Uterus (tissue), 4 donors: Measurements from ENCODE around the gene DTNBP1. TPM values are rescaled to one million over a fixed set of nuclear protein-coding genes. Genes with fewer than 3 reads are reported as not detected.

Experiments used
- DNase-seq, 2 donors: peaks; one replicate each; pipeline ENCODE4 v3.0.0-alpha.2; 2019 to 2020
- H3K27ac ChIP-seq, 2 donors: fragments of 200-600 bp; sonication (generic); 1 replicate in 1 of 2; 2 replicates in 1 of 2; pipeline ENCODE4 v1.5.1; 2016 to 2018
- H3K27me3 ChIP-seq, 2 donors: fragments of 200-600 bp; sonication (generic); one replicate each; pipeline ENCODE4 v1.5.1; 2018 to 2019; ENCODE audit warnings: control low read depth in 1 of 2
- H3K36me3 ChIP-seq, 2 donors: fragments of 200-600 bp; sonication (generic); one replicate each; pipeline ENCODE4 v1.5.1; 2019; ENCODE audit warnings: control low read depth in 1 of 2
- H3K4me1 ChIP-seq, 2 donors: fragments of 200-600 bp; sonication (generic); one replicate each; pipeline ENCODE4 v1.5.1; 2018 to 2019; ENCODE audit warnings: control low read depth in 1 of 2
- H3K4me3 ChIP-seq, 2 donors: fragments of 200-600 bp; sonication (generic); 1 replicate in 1 of 2; 2 replicates in 1 of 2; pipeline ENCODE4 v1.5.1; 2018 to 2019; ENCODE audit warnings: mild to moderate bottlenecking in 1 of 2
- H3K9me3 ChIP-seq, 2 donors: fragments of 200-600 bp; sonication (generic); one replicate each; pipeline ENCODE4 v1.5.1; 2019; ENCODE audit warnings: control low read depth in 1 of 2
- CTCF ChIP-seq, 4 experiments: fragments of 200-600 bp in 2 of 4; fragments of 450-650 bp in 2 of 4; sonication (generic) in 2 of 4; IDR thresholded peaks; one replicate each; pipeline ENCODE4 v1.5.1; 2016 to 2019; ENCODE audit warnings: antibody characterized with exemption in 4 of 4, mild to moderate bottlenecking in 2 of 4, moderate library complexity in 1 of 4
- POLR2A ChIP-seq, 2 donors: fragments of 450-650 bp; IDR thresholded peaks; one replicate each; pipeline ENCODE4 v1.6.1; 2016; ENCODE audit warnings: antibody characterized with exemption in 2 of 2, mild to moderate bottlenecking in 1 of 2, moderate library complexity in 1 of 2
- intact Hi-C: fragments of 100-400 bp; cut with DNase I; formaldehyde crosslinking; loops from one replicate; pipeline ENCODE4 v1.15.1; 2023; ENCODE audit warnings: low total_unique reads
- small RNA-seq: library from RNA; depleted of rRNA; stranded (forward); fragments of <200 nt; gene quantifications from one replicate; pipeline ENCODE3, GENCODE V24; 2016
- total RNA-seq, 4 donors: library from RNA; depleted of rRNA in 3 of 4; stranded (reverse); fragments of >200 nt in 3 of 4; gene quantifications; one replicate each; pipeline versions ENCODE4 v1.1.0 to v1.2.4, GENCODE V29; 2014 to 2023
- donor health status: DM: yes; HTN: yes; CAD: no.

DTNBP1 gene
- total RNA-seq, 4 donors from 2014 or later = 1.8 to 19.8 (median 9.0) TPM; not detected in 1

GRCh38 chr6:15473174-15473573, 189.7 kb downstream of the DTNBP1 start:
- H3K36me3 ChIP-seq = no peaks in the 10 kb centered on the region
- peak overlapping the region; percentile 13 to 15 for H3K27ac ChIP-seq
- no peaks in the 10 kb centered on the region for H3K9me3 ChIP-seq
- intact Hi-C loops = no loop called here
- TF ChIP-seq POLR2A (IDR thresholded peaks at IDR 0.05) (no peak), CTCF (IDR thresholded peaks at IDR 0.05) (no peak)
- H3K27me3 ChIP-seq = no peaks in the 10 kb centered on the region
- no peak overlapping the region for H3K4me3 ChIP-seq
- H3K4me1 ChIP-seq = no peaks in the 10 kb centered on the region
- DNase-seq = no peak

Small RNAs within 50 kb of the gene (small RNA-seq; reads per million reads assigned to genes)
- gene RF00001 = not detected
